ENCODE measurements around the gene SYP.
A peak's percentile ranks its signal among the peaks of the same experiment; 100 is the strongest.
"Not testable (repeated sequence)": the region's sequence is repeated elsewhere in the genome, so short reads cannot be mapped to it uniquely, and the experiment has no call there.

The SYP gene

GRCh38 chrX:49164589-49165360 is 35.2 kb downstream of the SYP start:
- no peak for DNase-seq

GRCh38 chrX:49163555-49164419 is 36.2 kb downstream of the SYP start:
- DNase-seq: peak; percentile 85

GRCh38 chrX:49162620-49163019 is 37.4 kb downstream of the SYP start, which contains the start of gene MAGIX:
MAGIX (plus strand) TSS chrX:49162758; CDS start chrX:49162890, 132 bp downstream.
- DNase-seq: no peak

GRCh38 chrX:49161632-49162031 is 38.4 kb downstream of the SYP start:
- DNase-seq: no peak

- DNase-seq: no peak
Measured at GRCh38 chrX:49160908-49161307, 39.1 kb downstream of the SYP start.

DNA sequence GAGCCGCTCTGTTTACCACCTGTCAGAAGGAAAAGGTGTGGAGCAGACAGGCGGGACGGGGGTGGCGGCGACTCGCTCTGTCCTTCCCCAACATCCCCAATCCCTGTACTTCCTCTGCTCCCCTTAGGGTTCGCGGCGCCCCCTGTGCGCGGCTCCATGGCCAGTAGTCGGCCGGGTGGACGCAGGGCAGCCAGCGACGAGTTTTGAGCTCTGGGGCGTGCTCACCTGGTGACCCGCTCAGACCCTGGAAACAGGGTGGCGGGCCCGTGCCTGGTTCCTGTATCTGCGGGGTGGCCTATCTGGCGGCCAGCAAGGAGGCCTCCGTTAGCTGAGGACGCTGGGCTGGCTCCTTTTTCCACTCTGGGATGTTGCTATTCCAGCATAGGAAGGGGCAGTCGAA is 42.8 kb downstream of the SYP start:
- no peak for DNase-seq

DNA sequence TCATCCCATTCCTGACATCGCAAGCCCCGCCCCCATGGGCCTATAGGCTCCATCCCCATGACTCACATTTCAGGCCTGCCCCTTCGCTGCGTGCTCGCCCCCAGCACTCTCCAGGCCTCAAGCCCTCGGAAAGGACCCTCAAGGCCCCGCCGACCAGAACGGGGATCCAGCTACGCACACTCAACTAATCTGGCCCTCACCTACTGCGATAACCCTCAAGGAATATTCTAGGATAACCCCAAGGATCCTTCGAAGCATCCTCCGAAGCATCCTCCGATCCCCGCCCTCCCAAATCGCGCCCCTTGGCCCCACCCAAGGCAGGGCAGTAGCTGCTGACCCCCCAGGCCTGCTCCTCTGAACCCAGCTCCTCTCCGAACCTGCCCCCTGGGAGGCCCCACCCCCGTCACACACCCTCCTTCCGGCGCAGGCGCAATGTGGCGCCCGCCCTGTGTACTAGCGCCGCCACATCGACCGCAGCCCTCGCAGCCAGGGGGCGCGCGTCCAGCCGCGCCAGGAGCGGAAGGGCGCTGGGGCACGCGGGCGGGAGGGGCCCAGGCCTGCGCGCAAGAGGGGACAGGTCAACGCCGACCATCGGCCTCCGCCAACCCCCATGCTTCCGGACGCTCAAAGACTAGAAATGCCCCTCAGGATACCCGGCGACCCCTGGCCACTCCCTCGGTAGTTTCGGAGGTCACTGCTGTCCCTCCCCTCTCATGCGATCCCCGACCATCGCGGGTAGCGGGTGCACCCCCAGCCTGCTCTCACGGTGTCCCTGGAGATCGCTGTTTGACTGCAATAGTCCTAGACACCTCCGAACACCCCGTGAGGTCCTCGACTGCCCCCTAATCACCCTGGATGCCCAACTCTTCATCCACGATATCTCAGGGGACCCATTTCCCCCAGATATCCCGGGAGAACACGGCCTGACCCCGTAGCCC is 43.8 kb downstream of the SYP start:
- peak; percentile 87 for DNase-seq

DNA sequence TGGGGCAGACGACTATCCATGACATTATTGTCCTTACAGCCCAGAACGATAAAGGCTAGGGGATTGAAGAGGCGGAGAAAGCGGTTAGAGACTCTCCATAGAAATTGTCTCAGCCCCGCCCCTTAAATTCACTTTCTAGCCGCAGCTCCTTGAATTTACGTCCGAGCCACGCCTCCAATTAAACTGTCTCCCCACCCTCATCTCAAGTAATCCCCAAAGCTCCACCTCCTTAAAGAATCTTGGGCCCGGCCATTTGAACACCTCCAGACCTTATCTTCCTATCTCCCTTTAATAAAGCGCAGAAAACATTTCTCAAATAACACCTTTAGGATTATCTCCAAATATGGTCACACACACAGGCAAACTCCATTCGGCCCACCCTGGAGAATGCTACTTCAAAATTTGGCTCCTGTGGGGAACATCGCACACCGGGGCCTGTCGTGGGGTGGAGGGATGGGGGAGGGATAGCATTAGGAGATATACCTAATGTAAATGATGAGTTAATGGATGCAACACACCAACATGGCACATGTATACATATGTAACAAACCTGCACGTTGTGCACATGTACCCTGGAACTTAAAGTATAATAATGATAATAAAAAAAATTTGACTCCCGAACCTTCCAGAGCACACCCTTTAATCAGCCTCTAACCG is 44.6 kb downstream of the SYP start:
- no peak for DNase-seq

DNA sequence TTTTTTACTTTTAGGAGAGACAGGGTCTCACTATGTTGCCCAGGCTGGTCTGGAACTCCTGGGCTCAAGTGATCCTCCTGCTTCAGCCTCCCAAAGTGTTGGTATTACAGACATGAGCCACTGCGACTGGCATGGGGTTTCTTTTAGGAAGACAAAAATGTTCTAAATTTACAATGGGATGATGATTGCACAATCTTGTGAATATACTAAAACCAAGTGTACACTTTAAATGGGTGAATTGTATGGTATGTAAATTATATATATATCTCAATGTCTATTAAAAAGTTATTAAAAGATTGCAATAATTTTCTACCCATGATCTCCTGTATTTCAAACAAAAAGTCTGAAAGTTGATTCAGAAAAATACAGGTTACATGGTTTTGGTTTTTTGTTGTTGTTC is 46.5 kb downstream of the SYP start:
- no peak for DNase-seq

- not testable (repeated sequence) for DNase-seq
Measured at GRCh38 chrX:49149291-49149690, 50.7 kb downstream of the SYP start.

- not testable (repeated sequence) for DNase-seq
Measured at GRCh38 chrX:49148390-49149100, 51.4 kb downstream of the SYP start.

- no peak for DNase-seq
Measured at GRCh38 chrX:49147936-49148335, 52.1 kb downstream of the SYP start.

- no peak for DNase-seq
Measured at GRCh38 chrX:49147282-49147681, 52.7 kb downstream of the SYP start.

DNA sequence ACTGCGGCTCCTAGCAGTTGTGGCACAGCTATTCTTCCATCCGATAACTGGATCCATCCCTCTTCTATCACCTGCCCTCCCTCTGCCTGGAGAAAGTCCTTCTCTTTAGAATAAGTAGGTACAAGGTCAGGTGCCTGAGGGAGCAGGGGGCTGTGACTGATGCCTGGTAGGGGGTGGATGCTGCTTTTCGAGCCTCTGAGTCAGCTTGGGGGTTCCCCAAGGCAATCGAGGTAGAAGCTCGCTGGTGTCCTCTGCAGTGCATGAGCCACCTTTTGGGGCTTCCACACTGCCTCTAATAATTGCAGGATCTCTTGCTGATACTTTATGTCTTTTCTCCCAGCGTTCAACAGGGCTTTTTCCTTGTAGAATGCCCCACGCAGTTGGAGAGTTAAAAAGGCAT is 56.8 kb downstream of the SYP start:
- not testable (repeated sequence) for DNase-seq

DNA sequence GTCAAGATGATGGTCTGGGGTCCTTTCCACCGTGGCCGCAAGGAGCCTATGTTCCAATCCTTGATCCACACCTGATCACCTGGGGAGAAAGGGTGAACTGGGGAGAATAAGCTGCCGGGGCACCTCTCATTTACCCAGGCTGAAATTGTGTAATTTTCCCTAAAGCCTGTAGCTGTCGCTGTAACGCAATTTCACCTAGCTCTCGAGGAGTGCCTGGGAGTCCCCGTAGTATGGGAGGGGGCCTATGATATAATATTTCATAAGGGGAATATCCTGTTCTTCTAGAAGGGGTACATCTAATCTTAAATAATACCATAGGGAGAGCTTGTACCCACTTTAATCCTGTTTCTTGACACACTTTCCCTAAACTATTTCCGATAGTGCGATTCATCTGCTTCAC is 57.7 kb downstream of the SYP start:
- not testable (repeated sequence) for DNase-seq

DNA sequence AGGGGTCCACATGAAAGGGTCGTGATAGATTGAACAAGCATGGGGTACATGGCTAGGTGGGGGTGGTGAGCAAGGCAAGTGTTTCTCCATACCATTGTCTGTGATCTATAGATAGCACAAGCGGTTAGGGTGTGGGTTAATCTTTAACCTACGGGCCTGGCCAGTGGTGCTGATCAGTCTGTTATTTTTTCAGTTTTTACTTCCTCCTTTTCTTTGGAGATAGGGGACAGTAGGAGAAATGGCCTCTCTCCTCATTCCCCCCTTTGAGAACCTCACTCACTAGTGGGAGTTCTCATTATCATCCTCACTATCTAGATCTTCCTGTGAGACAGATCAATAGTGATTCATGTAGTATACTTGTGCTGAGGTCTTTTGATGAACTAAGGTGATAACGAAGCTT is 60.3 kb downstream of the SYP start:
- no peak for DNase-seq
